CD14-positive monocyte (primary cell): ENCODE results near the gene MYADML2. TPM values are rescaled to one million over a fixed set of nuclear protein-coding genes. Genes with fewer than 3 reads are reported as not detected.

Experiments used
- DNase-seq, 3 donors: peaks; one replicate each; pipeline ENCODE4 v3.0.0-alpha.2; 2011 to 2022
- H2AFZ ChIP-seq: 2 replicates; pipeline ENCODE4 v1.6.0; 2012; ENCODE audit warnings: mild to moderate bottlenecking, low read depth, low read length, inconsistent platforms; ENCODE audit not compliant: insufficient read depth, poor library complexity, severe bottlenecking
- H3K27ac ChIP-seq, 2 donors: 1 replicate in 1 of 2; 2 replicates in 1 of 2; pipeline ENCODE4 v1.5.1; 2012 to 2013; ENCODE audit warnings: low read length in 2 of 2, control low read depth in 1 of 2, inconsistent platforms in 1 of 2, low read depth in 1 of 2, mild to moderate bottlenecking in 1 of 2
- H3K27me3 ChIP-seq, 2 donors: one replicate each; pipeline versions ENCODE4 v1.6.0 to v1.6.1; 2011 to 2013; ENCODE audit warnings: low read length in 2 of 2; ENCODE audit not compliant: control insufficient read depth in 2 of 2, insufficient read depth in 2 of 2
- H3K36me3 ChIP-seq, 2 donors: replicated peaks in 1 of 2; 1 replicate in 1 of 2; 2 replicates in 1 of 2; pipeline versions ENCODE4 v1.5.1 to v1.6.1; 2012 to 2013; ENCODE audit warnings: low read length in 2 of 2, control low read depth in 1 of 2, inconsistent platforms in 1 of 2, mild to moderate bottlenecking in 1 of 2; ENCODE audit not compliant: insufficient read depth in 2 of 2, control insufficient read depth in 1 of 2
- H3K4me1 ChIP-seq, 2 donors: 1 replicate in 1 of 2; 2 replicates in 1 of 2; pipeline versions ENCODE4 v1.5.1 to v1.6.1; 2012 to 2013; ENCODE audit warnings: low read length in 2 of 2, control low read depth in 1 of 2, inconsistent platforms in 1 of 2, mild to moderate bottlenecking in 1 of 2, moderate library complexity in 1 of 2; ENCODE audit not compliant: insufficient read depth in 2 of 2, control insufficient read depth in 1 of 2
- H3K4me2 ChIP-seq: replicated peaks from 2 replicates; pipeline ENCODE3; 2012; ENCODE audit warnings: low read length, moderate library complexity, mild to moderate bottlenecking; ENCODE audit not compliant: poor library complexity, severe bottlenecking; ENCODE audit errors: extremely low read depth
- H3K4me3 ChIP-seq, 3 experiments: fragments of 200-600 bp in 1 of 3; sonication (generic) in 1 of 3; replicated peaks in 1 of 3; 1 replicate in 2 of 3; 2 replicates in 1 of 3; pipeline ENCODE4 v1.5.1; 2011 to 2013; ENCODE audit warnings: low read length in 3 of 3, mild to moderate bottlenecking in 3 of 3, control low read depth in 2 of 3, low read depth in 2 of 3, inconsistent platforms in 1 of 3, moderate library complexity in 1 of 3
- H3K79me2 ChIP-seq: 2 replicates; pipeline ENCODE4 v1.6.0; 2012; ENCODE audit warnings: mild to moderate bottlenecking, control low read depth, inconsistent platforms, low read length, moderate library complexity; ENCODE audit not compliant: insufficient read depth
- H3K9ac ChIP-seq: 2 replicates; pipeline ENCODE4 v1.6.0; 2017; ENCODE audit warnings: low read length, mild to moderate bottlenecking; ENCODE audit not compliant: insufficient read depth, poor library complexity, severe bottlenecking
- H3K9me3 ChIP-seq, 2 donors: replicated peaks in 1 of 2; 1 replicate in 1 of 2; 2 replicates in 1 of 2; pipeline versions ENCODE4 v1.5.1 to v1.6.1; 2012 to 2013; ENCODE audit warnings: low read length in 2 of 2, control low read depth in 1 of 2; ENCODE audit not compliant: control insufficient read depth in 1 of 2, insufficient read depth in 1 of 2
- H4K20me1 ChIP-seq: 2 replicates; pipeline ENCODE4 v1.6.0; 2012; ENCODE audit warnings: mild to moderate bottlenecking, low read length, control low read depth, moderate library complexity; ENCODE audit not compliant: insufficient read depth
- H3K27ac Mint-ChIP-seq, 7 donors: one replicate each; pipeline ENCODE4 v1.8.0; 2020; ENCODE audit warnings: mild to moderate bottlenecking in 7 of 7, mixed read lengths in 7 of 7, moderate library complexity in 6 of 7, inconsistent platforms in 2 of 7
- H3K27me3 Mint-ChIP-seq, 3 donors: one replicate each; pipeline ENCODE4 v1.8.0; 2021 to 2022; ENCODE audit warnings: low read depth in 3 of 3, mild to moderate bottlenecking in 3 of 3, mixed read lengths in 3 of 3, moderate library complexity in 3 of 3, inconsistent platforms in 1 of 3
- H3K36me3 Mint-ChIP-seq, 2 donors: one replicate each; pipeline ENCODE4 v1.8.0; 2020; ENCODE audit warnings: mixed read lengths in 2 of 2, inconsistent platforms in 1 of 2, mild to moderate bottlenecking in 1 of 2
- H3K4me1 Mint-ChIP-seq: one replicate; pipeline ENCODE4 v1.8.0; 2020; ENCODE audit warnings: mild to moderate bottlenecking, mixed read lengths
- H3K4me3 Mint-ChIP-seq, 2 donors: one replicate each; pipeline ENCODE4 v1.8.0; 2020; ENCODE audit warnings: mild to moderate bottlenecking in 2 of 2, mixed read lengths in 2 of 2, moderate library complexity in 1 of 2
- H3K9me3 Mint-ChIP-seq, 7 donors: one replicate each; pipeline ENCODE4 v1.8.0; 2020 to 2022; ENCODE audit warnings: mixed read lengths in 7 of 7, mild to moderate bottlenecking in 6 of 7, moderate library complexity in 6 of 7, inconsistent platforms in 2 of 7
- CTCF ChIP-seq: fragments of 200-600 bp; IDR thresholded peaks from one replicate; pipeline ENCODE4 v1.8.0; 2022; ENCODE audit warnings: antibody characterized with exemption, mild to moderate bottlenecking
- WGBS: methylation state at CpG from one replicate; pipeline ENCODE4 v1.1.5; 2013; ENCODE audit warnings: missing lambda C conversion rate; ENCODE audit not compliant: insufficient coverage; 5-methylcytosine and 5-hydroxymethylcytosine counted together
- intact Hi-C, 2 donors: fragments of 100-400 bp; cut with micrococcal nuclease; formaldehyde crosslinking; loops; one replicate each; pipeline versions ENCODE4 v1.15.0 to v1.15.1; 2023
- polyA plus RNA-seq, 3 donors: library from polyadenylated mRNA; depleted of rRNA in 1 of 3; unstranded in 2 of 3; stranded (reverse) in 1 of 3; fragments of 300-500 nt in 2 of 3; fragments of >200 nt in 1 of 3; fragmentation: Illumina TruSeq in 2 of 3; gene quantifications; 1 replicate in 2 of 3; 2 replicates in 1 of 3; pipeline ENCODE4 v1.2.3, GENCODE V29; 2012 to 2021

The MYADML2 gene
- polyA plus RNA-seq, 3 donors, result not detected

DNA sequence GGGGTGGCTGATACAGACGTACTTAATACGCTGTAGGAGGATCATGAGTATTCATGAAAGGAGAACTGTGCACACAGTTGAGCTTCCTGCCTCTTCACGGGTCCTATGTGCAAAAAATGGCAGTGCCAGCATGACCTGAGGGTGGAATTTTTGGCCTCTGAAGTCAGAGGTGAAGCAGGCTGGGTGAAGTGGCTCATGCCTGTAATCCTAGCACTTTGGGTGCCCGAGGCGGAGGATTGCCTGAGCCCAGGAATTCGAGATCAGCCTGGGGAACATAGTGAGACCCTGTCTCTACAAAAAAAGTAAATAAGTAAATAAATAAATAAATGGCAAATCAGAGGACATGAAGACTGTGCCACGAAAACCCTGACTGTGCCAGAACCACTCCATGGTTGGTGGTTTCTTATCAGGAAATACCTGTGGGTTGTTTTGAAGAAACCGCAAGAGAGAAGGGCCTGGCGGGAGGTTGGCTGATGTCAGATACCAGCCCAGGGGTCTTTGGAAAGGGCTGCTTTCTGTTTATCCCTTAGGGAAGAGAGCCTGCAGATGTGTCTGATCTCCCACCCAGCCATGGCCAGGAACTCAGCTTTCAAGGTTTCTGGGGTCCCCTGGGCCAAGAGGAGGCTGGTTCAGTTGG, 33.8 kb upstream of the MYADML2 start:
- no peak for TF ChIP-seq CTCF
- H3K9ac ChIP-seq, result no peak overlapping the region
- 28% methylated on average over 6 of the region's 9 CpGs for WGBS
- no peak overlapping the region for H3K4me2 ChIP-seq
- peaks cover 19 to 28% of the 10 kb centered on the region in 2 donors for H3K36me3 ChIP-seq
- peaks cover 12% of the 10 kb centered on the region for H3K79me2 ChIP-seq
- no peak for DNase-seq
- no peaks in the 10 kb centered on the region for H4K20me1 ChIP-seq
- Mint-ChIP-seq H3K4me3 (no peak overlapping the region), H3K9me3 (no peaks in the 10 kb centered on the region), H3K27me3 (peaks cover 0 to 7% (median 2%) of the 10 kb centered on the region in 3 donors), H3K27ac (no peak overlapping the region), H3K36me3 (peaks cover 27 to 59% of the 10 kb centered on the region in 2 donors), H3K4me1 (peaks cover 33% of the 10 kb centered on the region)
- no peak overlapping the region for H3K27ac ChIP-seq
- H2AFZ ChIP-seq, result no peak overlapping the region
- no peak overlapping the region for H3K4me3 ChIP-seq
- H3K4me1 ChIP-seq, result peaks cover 24 to 28% of the 10 kb centered on the region in 2 donors
- no peaks in the 10 kb centered on the region for H3K27me3 ChIP-seq
- intact Hi-C loops, result no loop called here
- no peaks in the 10 kb centered on the region for H3K9me3 ChIP-seq

- H3K27ac ChIP-seq, result no peak overlapping the region
- TF ChIP-seq CTCF, result no peak
- 87% methylated on average over 3 of the region's 4 CpGs for WGBS
- H3K27me3 Mint-ChIP-seq, result peaks cover 2 to 7% (median 3%) of the 10 kb centered on the region in 3 donors
- H3K4me3 ChIP-seq, result no peak overlapping the region
- H3K27ac Mint-ChIP-seq, result no peak overlapping the region
- no peaks in the 10 kb centered on the region for H3K9me3 ChIP-seq
- no peaks in the 10 kb centered on the region for H4K20me1 ChIP-seq
- H3K9ac ChIP-seq, result no peak overlapping the region
- no peak overlapping the region for H2AFZ ChIP-seq
- peaks cover 22 to 52% of the 10 kb centered on the region in 2 donors for H3K36me3 Mint-ChIP-seq
- H3K4me2 ChIP-seq, result no peak overlapping the region
- H3K4me1 ChIP-seq, result peaks cover 24 to 29% of the 10 kb centered on the region in 2 donors
- no peaks in the 10 kb centered on the region for H3K9me3 Mint-ChIP-seq
- intact Hi-C loops, result no loop called here
- no peak for DNase-seq
- no peak overlapping the region for H3K4me3 Mint-ChIP-seq
- H3K36me3 ChIP-seq, result peaks cover 12 to 21% of the 10 kb centered on the region in 2 donors
- peaks cover 12% of the 10 kb centered on the region for H3K79me2 ChIP-seq
- H3K27me3 ChIP-seq, result no peaks in the 10 kb centered on the region
- peaks cover 33% of the 10 kb centered on the region for H3K4me1 Mint-ChIP-seq
These were observed 33.1 kb upstream of the MYADML2 start for GRCh38 chr17:81980122-81980521.
